ENCODE results near the gene TRMT2B.

- TF ChIP-seq CTCF (IDR thresholded peaks at IDR 0.05) (no peak), POLR2A (IDR thresholded peaks at IDR 0.05) (no peak)
These were observed 10.3 kb upstream of the TRMT2B start for GRCh38 chrX:101062176-101062575.
